HepG2 (cell line): ENCODE measurements around the gene GALR2. TPM values are rescaled to one million over a fixed set of nuclear protein-coding genes. Genes with fewer than 3 reads are reported as not detected.
A peak's percentile ranks its signal among the peaks of the same experiment; 100 is the strongest.

Source experiments
- HMG20B ChIP-seq: conservative IDR thresholded peaks from 2 replicates; pipeline ENCODE4 v1.6.1; 2016; ENCODE audit warnings: missing genetic modification reagents, missing compliant biosample characterization
- HOXD1 ChIP-seq: sonication (generic); formaldehyde crosslinking; IDR thresholded peaks from 2 replicates; pipeline ENCODE4 v1.5.0; 2020; ENCODE audit warnings: missing genetic modification reagents
- MTA1 ChIP-seq: sonication (generic); formaldehyde crosslinking; IDR thresholded peaks from 2 replicates; pipeline ENCODE4 v1.4.0; 2020; ENCODE audit warnings: missing genetic modification reagents, mild to moderate bottlenecking, borderline replicate concordance
- POLR2AphosphoS5 ChIP-seq: IDR thresholded peaks from 2 replicates; pipeline ENCODE4 v1.6.1; 2012; ENCODE audit warnings: low read depth, low read length
- UBTF ChIP-seq: sonication (generic); formaldehyde crosslinking; IDR thresholded peaks from 2 replicates; pipeline ENCODE4 v1.4.0; 2020; ENCODE audit warnings: mild to moderate bottlenecking, missing genetic modification reagents
- ZMAT3 ChIP-seq: sonication (generic); formaldehyde crosslinking; conservative IDR thresholded peaks from 2 replicates; pipeline ENCODE4 v1.7.0; 2021; ENCODE audit warnings: missing genetic modification reagents
- ZNF234 ChIP-seq: sonication (generic); formaldehyde crosslinking; conservative IDR thresholded peaks from 2 replicates; pipeline ENCODE4 v1.5.1; 2020; ENCODE audit warnings: mild to moderate bottlenecking, missing genetic modification reagents
- ZNF281 ChIP-seq: sonication (generic); formaldehyde crosslinking; IDR thresholded peaks from 2 replicates; pipeline ENCODE4 v1.4.0; 2020; ENCODE audit warnings: missing genetic modification reagents, borderline replicate concordance
- ZNF431 ChIP-seq: sonication (generic); formaldehyde crosslinking; IDR thresholded peaks from 2 replicates; pipeline ENCODE4 v1.9.0; 2022; ENCODE audit warnings: missing genetic modification reagents, low read depth, mild to moderate bottlenecking, borderline replicate concordance
- ZXDC ChIP-seq: sonication (generic); formaldehyde crosslinking; IDR thresholded peaks from 2 replicates; pipeline ENCODE4 v1.5.0; 2020; ENCODE audit warnings: mild to moderate bottlenecking, missing genetic modification reagents
- polyA plus RNA-seq, 8 experiments: library from polyadenylated mRNA; depleted of rRNA in 3 of 8; stranded (reverse) in 7 of 8; unstranded in 1 of 8; fragments of >200 nt; fragmentation: Illumina TruSeq in 4 of 8; extraction: Trizol in 4 of 8; gene quantifications; 2 replicates each; pipeline versions ENCODE4 v1.2.1 to v1.2.3, GENCODE V29; 2011 to 2016; ENCODE audit warnings: low read depth in 4 of 8, missing spikeins in 1 of 8, mixed read lengths in 1 of 8; ENCODE audit not compliant: insufficient read depth in 1 of 8
- total RNA-seq, 5 experiments: library from RNA; depleted of rRNA; stranded (reverse); fragments of >200 nt; fragmentation: Illumina TruSeq; extraction: Trizol; gene quantifications; 2 replicates each; pipeline ENCODE4 v1.2.3, GENCODE V29; 2016; ENCODE audit warnings: low read depth in 1 of 5
- TF ChIP-seq, protein P1 (sequence below): sonication (generic); formaldehyde crosslinking; IDR thresholded peaks from 2 replicates; pipeline ENCODE4 v1.4.0; 2020; ENCODE audit warnings: mild to moderate bottlenecking, missing genetic modification reagents

The GALR2 gene
- total and polyA plus RNA-seq, 2 of the 13 experiments (the other 11 are each of a cell fraction or from before 2014, with no cell fraction given), result 0.48 to 0.58 TPM

DNA sequence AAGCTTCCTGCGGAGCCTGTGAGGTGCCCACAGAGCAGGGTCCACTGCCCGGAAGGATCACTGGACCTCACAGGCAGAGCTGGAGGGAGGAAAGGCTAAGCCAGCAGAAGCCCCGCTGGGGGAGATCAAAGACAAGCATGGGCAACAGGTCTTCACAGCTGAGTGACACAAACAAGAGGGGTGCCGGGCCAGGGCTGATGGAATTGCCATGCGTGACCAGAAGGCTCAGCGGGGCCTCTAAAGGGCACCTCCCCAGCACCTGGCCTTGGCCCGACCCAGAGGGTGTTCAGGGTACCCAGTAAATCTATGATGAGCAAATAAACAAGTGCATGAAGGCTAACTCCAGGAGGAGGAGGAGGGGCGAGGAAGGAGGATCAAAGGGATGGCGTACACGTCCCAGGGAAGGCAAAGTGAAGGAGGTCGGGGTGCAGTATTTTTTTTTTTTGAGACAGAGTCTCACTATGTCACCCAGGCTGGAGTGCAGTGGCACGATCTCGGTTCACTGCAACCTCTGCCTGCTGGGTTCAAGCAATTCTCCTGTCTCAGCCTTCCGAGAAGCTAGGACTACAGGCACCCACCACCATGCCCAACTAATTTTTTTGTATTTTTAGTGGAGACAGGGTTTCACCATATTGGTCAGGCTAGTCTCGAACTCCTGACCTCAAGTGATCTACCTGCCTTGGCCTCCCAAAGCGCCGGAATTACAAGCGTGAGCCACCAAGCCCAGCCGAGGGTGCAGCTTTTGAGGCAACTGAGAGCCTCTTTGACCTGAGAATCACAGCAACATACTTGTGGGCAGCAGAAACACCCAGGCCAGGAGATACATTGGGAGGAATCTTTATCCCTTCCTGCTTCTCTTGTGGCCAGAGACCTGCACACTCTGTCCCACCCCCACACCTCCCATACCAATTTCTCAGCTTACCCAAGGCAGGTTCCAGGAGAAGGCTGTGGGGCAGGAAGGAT, 45.1 kb downstream of the GALR2 start (continued):
- TF ChIP-seq ZNF234 (CRISPR knock-in tag) (no peak), ZXDC (no peak), HMG20B (CRISPR knock-in tag) (peak; percentile 82; the same call in 1 of the 2 replicates), MTA1 (CRISPR knock-in tag) (peak; percentile 92), UBTF (CRISPR knock-in tag) (peak; percentile 78), ZNF281 (CRISPR knock-in tag) (peak; percentile 81), ZNF431 (0 out of 2 replicates have a peak, but pooled peaks have one; percentile 31), POLR2AphosphoS5 (no peak), HOXD1 (CRISPR knock-in tag) (no peak), ZMAT3 (no peak)
- TF ChIP-seq, protein P1, sequence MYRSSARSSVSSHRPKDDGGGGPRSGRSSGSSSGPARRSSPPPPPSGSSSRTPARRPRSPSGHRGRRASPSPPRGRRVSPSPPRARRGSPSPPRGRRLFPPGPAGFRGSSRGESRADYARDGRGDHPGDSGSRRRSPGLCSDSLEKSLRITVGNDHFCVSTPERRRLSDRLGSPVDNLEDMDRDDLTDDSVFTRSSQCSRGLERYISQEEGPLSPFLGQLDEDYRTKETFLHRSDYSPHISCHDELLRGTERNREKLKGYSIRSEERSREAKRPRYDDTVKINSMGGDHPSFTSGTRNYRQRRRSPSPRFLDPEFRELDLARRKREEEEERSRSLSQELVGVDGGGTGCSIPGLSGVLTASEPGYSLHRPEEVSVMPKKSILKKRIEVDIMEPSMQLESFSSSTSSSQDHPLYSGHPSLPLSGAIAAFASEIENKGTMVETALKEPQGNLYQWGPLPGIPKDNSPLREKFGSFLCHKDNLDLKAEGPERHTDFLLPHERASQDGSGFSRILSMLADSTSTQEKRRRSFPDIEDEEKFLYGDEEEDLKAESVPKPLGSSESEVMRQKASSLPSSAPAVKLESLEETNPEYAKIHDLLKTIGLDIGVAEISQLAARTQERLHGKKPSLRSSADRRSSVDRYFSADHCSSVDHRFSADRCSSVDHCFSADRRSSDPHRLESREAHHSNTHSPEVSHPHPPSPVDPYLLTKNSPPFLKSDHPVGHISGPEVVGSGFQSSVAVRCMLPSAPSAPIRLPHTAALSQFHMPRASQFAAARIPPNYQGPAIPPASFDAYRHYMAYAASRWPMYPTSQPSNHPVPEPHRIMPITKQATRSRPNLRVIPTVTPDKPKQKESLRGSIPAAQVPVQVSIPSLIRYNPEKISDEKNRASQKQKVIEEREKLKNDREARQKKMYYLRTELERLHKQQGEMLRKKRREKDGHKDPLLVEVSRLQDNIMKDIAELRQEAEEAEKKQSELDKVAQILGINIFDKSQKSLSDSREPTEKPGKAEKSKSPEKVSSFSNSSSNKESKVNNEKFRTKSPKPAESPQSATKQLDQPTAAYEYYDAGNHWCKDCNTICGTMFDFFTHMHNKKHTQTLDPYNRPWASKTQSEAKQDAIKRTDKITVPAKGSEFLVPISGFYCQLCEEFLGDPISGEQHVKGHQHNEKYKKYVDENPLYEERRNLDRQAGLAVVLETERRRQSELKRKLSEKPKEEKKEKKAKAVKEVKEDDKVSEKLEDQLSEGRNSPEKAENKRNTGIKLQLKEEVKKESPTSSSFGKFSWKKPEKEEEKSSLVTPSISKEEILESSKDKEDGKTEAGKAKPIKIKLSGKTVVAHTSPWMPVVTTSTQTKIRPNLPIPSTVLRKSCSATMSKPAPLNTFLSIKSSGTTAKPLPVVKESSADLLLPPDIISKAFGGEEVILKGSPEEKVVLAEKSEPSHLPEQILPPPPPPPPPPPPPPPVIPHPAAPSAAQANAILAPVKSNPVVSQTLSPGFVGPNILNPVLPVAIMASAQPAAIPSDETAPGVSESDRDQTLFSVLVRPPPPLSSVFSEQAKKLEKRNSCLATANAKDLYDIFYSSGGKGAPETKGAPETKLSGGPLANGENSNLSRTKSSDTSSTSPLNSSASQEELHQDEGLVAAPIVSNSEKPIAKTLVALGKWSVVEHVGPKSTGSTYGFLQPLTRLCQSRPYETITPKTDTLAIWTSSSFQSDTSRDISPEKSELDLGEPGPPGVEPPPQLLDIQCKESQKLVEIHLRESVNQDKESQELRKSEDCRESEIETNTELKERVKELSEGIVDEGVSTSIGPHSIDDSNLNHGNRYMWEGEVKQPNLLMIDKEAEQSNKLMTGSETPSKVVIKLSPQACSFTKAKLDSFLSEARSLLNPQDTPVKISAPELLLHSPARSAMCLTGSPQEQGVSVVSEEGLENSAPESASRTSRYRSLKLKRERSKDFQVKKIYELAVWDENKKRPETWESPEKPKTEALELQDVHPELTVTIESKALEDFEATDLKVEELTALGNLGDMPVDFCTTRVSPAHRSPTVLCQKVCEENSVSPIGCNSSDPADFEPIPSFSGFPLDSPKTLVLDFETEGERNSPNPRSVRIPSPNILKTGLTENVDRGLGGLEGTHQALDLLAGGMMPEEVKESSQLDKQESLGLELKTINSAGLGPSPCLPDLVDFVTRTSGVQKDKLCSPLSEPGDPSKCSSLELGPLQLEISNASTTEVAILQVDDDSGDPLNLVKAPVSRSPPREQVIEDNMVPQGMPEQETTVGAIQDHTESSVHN (CRISPR knock-in tag), result no peak
